Stimulated activated CD4-positive, alpha-beta T cell treated with anti-CD3 and anti-CD28 coated beads, Interleukin-12 subunit alpha, Interleukin-12 subunit beta, amount 100 ng/mL, for 48 hours (primary cell): Measurements from ENCODE around the gene SLCO1B3.
"Not testable (repeated sequence)": the region's sequence is repeated elsewhere in the genome, so short reads cannot be mapped to it uniquely, and the experiment has no call there.

Experiments
- DNase-seq, 3 donors: peaks; one replicate each; pipeline ENCODE4 v3.0.0-alpha.2; 2020; ENCODE audit warnings: low read depth in 2 of 3, low spot score in 1 of 3

The SLCO1B3 gene

GRCh38 chr12:20810487-20810886 lies at the start of gene SLCO1B3:
Gene SLCO1B3 (plus strand): TSS chr12:20810705. CDS start chr12:20815739, 5,034 bp downstream.
- DNase-seq, result no peak

DNA sequence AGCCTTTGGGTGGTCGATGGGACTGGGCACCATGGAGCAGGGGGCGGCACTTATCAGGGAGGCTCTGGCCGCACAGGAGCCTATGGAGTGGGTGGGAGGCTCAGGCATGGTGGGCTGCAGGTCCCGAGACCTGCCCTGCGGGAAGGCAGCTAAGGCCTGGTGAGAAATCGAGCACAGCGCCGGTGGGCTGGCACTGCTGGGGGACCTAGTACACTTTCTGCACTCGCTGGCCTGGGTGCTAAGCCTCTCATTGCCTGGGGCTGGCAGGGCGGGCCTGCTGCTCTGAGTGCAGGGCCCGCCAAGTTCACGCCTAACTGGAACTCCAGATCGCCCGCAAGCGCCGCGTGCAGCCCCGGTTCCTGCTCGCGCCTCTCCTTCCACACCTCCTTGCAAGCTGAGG lies 33.1 kb upstream of the SLCO1B3 start:
- DNase-seq, result no peak

- DNase-seq, result no peak
Measured at GRCh38 chr12:20778969-20779368, 31.5 kb upstream of the SLCO1B3 start.

GRCh38 chr12:20779971-20780370 lies 30.5 kb upstream of the SLCO1B3 start:
- DNase-seq, result not testable (repeated sequence)

GRCh38 chr12:20783796-20784357 lies 26.6 kb upstream of the SLCO1B3 start:
- DNase-seq, result not testable (repeated sequence)

GRCh38 chr12:20792971-20793370 lies 17.5 kb upstream of the SLCO1B3 start:
- DNase-seq, result no peak

GRCh38 chr12:20798554-20798953 lies 12.0 kb upstream of the SLCO1B3 start:
- no peak for DNase-seq

DNA sequence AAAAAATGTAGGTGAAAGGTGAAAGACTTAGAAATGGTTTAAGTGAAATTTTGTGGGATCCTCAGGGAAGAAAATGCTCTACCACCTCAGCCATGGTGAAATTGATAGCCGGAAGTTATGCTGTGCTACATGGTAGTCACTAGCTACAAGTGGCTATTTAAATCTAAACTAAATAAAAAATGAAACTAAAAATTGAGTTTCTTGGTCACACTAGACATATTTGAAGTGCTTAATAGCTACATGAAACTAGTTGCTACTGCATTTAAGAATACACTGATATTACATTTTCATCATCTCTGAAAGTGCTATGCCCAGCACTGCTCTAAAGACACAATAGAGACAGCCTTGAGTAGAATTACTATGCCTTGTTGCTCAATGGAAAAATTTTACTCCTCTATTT lies 10.3 kb upstream of the SLCO1B3 start:
- no peak for DNase-seq

GRCh38 chr12:20801035-20801434 lies 9.5 kb upstream of the SLCO1B3 start:
- no peak for DNase-seq

DNA sequence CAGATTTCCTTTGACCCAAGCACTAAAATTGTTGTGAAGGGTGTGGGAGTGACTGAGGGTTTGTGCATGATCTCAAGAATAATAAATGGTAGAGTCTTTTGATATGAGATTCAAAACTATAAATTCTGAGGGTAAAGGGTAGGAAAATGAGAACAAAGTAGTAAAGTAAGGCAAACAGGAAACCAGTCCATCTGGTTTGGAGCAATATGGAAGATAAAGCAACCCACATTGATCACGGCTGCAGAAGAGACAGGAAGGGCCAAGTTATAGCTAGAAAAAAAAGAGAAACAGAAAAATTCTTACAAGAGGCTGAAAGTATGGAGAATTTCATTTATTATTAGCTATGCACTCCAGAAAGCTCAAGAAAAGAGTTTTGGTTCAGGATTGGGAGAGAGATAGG lies 4.6 kb upstream of the SLCO1B3 start:
- no peak for DNase-seq

DNA sequence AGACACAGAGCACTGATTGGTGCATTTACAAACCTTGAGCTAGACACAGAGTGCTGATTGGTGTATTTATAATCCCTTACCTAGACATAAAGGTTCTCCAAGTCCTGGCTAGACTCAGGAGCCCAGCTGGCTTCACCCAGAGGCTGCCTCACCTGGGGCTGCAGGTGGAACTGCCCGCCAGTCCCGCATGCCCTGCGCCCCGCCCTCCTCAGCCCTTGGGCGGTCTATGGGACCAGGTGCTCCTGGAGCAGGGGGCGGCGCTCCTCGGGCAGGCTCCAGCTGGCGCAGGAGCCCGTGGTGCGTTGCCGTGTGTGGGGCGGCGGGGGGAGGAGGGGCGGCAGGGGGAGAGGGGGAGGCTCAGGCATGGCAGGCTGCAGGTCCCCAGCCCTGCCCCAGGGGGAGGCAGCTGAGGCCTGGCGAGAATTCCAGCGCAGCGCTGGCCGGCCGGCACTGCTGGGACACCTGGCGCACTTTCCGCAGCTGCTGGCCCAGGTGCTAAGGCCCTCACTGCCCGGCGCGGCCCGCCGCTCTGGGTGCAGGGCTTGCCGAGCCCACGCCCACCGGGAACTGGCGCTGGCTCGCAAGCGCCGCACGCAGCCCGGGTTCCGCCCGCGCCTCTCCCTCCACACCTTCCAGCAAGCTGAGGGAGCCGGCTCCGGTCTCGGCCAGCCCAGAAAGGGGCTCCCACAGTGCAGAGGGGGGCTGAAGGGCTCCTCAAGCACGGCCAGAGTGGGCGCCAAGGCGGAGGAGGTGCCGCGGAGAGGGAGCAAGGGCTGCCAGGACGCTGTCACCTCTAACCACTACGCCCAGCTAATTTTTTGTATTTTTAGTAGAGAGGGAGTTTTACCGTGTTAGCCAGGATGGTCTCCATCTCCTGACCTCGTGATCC lies 3.1 kb upstream of the SLCO1B3 start:
- no peak for DNase-seq

DNA sequence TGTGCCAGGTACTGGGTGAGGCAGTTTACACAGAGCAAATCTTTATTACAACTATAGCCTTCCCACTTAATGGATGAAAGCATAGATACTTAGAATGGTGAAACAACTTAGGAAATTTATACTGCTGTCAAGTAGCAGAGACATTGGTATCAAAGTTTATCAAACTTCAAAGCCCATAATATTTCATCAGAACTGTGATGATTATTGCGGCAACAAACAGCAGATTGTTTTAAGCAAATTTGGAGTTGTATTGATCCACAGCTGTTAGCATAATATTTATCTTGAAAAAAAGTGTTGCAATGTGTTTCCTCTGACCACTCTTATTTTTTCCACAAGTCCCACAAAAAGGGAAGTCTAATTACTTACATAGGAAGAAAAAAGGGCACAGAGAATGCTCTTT lies 2.0 kb upstream of the SLCO1B3 start:
- no peak for DNase-seq

DNA sequence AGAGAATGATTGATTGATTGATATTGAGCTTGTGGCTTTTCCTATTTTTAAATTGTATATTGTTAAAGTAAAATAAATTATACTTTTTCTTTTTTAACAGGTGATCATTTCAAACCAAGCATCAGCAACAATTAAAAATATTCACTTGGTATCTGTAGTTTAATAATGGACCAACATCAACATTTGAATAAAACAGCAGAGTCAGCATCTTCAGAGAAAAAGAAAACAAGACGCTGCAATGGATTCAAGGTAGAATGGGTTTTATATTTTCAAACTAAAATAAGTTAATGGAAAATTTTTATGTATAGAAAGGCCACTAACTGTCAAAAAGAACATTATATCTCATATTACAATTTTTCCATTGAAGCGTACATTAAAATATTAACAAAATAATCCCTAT lies 5.1 kb downstream of the SLCO1B3 start:
- DNase-seq, result no peak

DNA sequence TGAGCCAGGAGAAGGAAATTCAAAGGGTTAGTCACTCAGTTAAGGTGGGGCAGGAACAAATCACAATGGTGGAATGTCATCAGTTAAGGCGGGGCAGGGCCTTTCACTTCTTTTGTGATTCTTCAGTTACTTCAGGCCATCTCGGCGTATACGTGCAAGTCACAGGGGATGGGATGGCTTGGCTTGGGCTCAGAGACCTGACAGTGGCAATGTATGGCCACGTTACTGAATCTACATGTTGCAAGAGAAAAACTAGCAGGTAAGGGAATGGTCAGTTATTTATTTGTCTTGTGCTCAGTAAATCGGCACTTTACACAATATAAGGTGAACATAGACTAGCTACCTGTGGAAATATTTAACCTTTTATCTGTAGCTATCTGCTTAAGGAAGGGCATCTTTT lies 11.9 kb downstream of the SLCO1B3 start:
- no peak for DNase-seq

DNA sequence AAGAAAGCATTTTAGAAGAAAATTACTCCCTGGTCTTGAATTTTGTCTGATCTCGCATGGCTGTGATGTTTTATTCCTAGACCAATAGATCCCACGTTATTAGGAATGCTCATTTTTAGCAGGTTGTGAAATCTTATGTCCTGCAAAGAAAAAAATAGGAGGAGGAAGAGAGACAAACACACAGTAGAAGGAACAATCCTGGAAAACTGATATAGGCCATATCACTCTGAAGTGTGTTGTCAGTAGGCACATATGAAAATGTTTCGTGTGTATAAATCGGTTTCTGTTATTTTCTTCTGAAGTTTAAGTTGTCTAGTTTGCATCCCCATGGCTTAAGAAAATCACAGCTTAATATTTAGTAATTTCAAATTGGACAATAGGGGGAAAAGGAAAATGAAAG lies 12.4 kb downstream of the SLCO1B3 start:
- no peak for DNase-seq

DNA sequence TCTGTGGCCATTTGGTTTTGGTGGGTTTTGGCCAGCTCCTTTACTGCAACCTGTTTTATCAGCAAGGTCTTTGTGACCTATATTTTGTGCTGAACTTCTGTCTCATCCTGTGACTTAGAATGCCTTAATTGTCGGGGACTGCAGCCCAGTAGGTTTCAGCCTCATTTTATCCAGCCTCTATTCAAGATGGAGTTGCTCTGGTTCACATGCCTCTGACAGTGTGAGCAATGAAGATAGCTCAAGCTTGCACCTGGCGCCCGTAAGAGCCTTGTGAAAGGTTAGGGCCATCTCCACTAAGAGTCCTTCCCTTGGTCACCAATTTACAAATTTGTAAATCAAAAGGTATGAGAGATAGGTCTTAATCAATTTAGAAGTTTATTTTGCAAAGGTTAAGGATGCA lies 19.4 kb downstream of the SLCO1B3 start:
- DNase-seq, result no peak

DNA sequence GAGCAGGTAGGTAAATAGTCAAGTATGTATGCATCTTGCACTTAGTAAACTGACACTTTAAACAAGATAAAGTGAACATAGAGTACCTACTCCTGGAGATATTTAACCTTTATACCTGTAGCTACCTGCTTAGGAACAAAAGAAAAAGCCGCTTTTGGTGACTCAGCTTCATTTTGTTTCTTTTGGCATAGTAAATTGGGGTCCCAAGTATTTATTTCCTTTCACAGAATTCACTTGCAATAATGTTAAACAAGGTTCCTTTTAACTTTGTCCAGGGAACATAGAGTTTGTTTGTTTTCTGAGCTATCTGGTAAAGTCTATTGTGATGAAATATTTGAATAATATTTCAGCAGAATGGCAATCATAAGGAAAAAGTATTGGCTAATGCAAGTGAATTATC lies 20.0 kb downstream of the SLCO1B3 start:
- no peak for DNase-seq

GRCh38 chr12:20832911-20833310 lies 22.4 kb downstream of the SLCO1B3 start:
- DNase-seq, result no peak

GRCh38 chr12:20852649-20853048 lies 42.1 kb downstream of the SLCO1B3 start:
- no peak for DNase-seq

DNA sequence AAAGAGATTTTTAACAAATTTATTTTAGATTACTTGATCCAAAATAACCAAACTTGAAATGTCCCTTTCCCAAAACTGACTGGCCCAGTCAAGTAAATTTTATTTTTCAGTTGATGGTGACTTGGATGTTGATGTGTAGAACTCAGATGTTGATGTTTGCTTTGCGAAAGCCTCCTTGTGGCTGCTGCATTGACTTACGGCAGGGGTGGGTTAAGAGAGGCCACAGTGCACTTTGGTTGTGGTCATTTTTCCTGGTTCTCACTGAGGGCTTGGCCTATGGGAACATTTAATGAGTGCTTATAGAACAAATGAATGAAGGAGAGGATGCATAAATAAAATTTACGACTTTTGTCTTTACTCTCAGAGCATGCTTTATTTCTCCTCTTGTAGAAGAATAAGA lies 52.6 kb downstream of the SLCO1B3 start:
- no peak for DNase-seq

- no peak for DNase-seq
Measured at GRCh38 chr12:20865873-20866272, 55.4 kb downstream of the SLCO1B3 start.

- no peak for DNase-seq
Measured at GRCh38 chr12:20868277-20868676, 57.8 kb downstream of the SLCO1B3 start.

GRCh38 chr12:20883288-20883687 lies 72.8 kb downstream of the SLCO1B3 start:
- DNase-seq, result no peak
